Endothelial cell of umbilical vein (primary cell): ENCODE results near the gene PLEKHG4B. TPM values are rescaled to one million over a fixed set of nuclear protein-coding genes. Genes with fewer than 3 reads are reported as not detected.

Source experiments
- BruUV-seq: library from RNA; stranded (reverse); fragments of 400-500 nt; replicated peaks from 2 replicates; lab custom pipeline; 2021; lab: Mats Ljungman, UMichigan
- CTCF ChIA-PET: fragments of 300-600, 350-600 bp; sonication (Branson Sonifier 250); formaldehyde crosslinking; loops from one replicate; lab custom pipeline; 2021; ENCODE audit warnings: antibody characterized with exemption, inconsistent platforms; lab: Charles Lee
- POLR2A ChIA-PET: fragments of 300-600, 350-600 bp; sonication (Branson Sonifier 250); formaldehyde crosslinking; loops from one replicate; lab custom pipeline; 2021; ENCODE audit warnings: antibody characterized with exemption, inconsistent platforms; lab: Charles Lee
- DNase-seq: peaks from one replicate; pipeline ENCODE4 v3.0.0-alpha.2; 2011; ENCODE audit warnings: low read depth, low spot score
- FAIRE-seq: peaks from 2 replicates; lab custom pipeline; 2011; peaks lifted over from hg19 to GRCh38; lab: Jason Lieb, UNC
- H2AFZ ChIP-seq: 2 replicates; pipeline ENCODE4 v1.6.0; 2012; ENCODE audit warnings: low read depth, low read length, control low read depth, inconsistent platforms
- H3K27ac ChIP-seq: 2 replicates; pipeline ENCODE4 v1.5.1; 2011; ENCODE audit warnings: low read depth, mild to moderate bottlenecking, control low read depth, low read length, moderate library complexity; ENCODE audit not compliant: insufficient read depth
- H3K27me3 ChIP-seq, 2 experiments: 2 replicates each; pipeline versions ENCODE4 v1.6.0 to v1.6.1; 2011; ENCODE audit warnings: low read length in 2 of 2, mixed read lengths in 1 of 2; ENCODE audit not compliant: control insufficient read depth in 2 of 2, insufficient read depth in 2 of 2
- H3K36me3 ChIP-seq, 2 experiments: 2 replicates in 1 of 2; 3 replicates in 1 of 2; pipeline ENCODE4 v1.5.1; 2011; ENCODE audit warnings: low read length in 2 of 2, mild to moderate bottlenecking in 1 of 2, moderate library complexity in 1 of 2; ENCODE audit not compliant: control insufficient read depth in 2 of 2, insufficient read depth in 2 of 2; ENCODE audit errors: extremely low read depth in 1 of 2
- H3K4me1 ChIP-seq: 3 replicates; pipeline ENCODE4 v1.5.1; 2011; ENCODE audit warnings: mild to moderate bottlenecking, low read length; ENCODE audit not compliant: control insufficient read depth, insufficient read depth; ENCODE audit errors: extremely low read depth
- H3K4me2 ChIP-seq: 2 replicates; pipeline ENCODE4 v1.6.1; 2011; ENCODE audit warnings: low read length, control low read depth, mixed read lengths; ENCODE audit not compliant: insufficient read depth
- H3K4me3 ChIP-seq, 3 experiments: fragments of 200-600 bp in 1 of 3; sonication (generic), shearing (Covaris generic) in 1 of 3; replicated peaks in 1 of 3; 2 replicates each; pipeline ENCODE4 v1.5.1; 2011 to 2016; ENCODE audit warnings: control low read depth in 3 of 3, low read length in 3 of 3, mild to moderate bottlenecking in 2 of 3, inconsistent platforms in 1 of 3, low read depth in 1 of 3, moderate library complexity in 1 of 3; ENCODE audit not compliant: insufficient read depth in 1 of 3
- H3K79me2 ChIP-seq: 2 replicates; pipeline ENCODE4 v1.6.0; 2012; ENCODE audit warnings: low read length, inconsistent platforms; ENCODE audit not compliant: control insufficient read depth, insufficient read depth
- H3K9ac ChIP-seq: replicated peaks from 2 replicates; pipeline ENCODE3; 2011; ENCODE audit warnings: low read length, control low read depth; ENCODE audit not compliant: insufficient read depth; ENCODE audit errors: extremely low read depth
- H3K9me1 ChIP-seq: replicated peaks from 3 replicates; pipeline ENCODE4 v1.6.0; 2011; ENCODE audit warnings: mild to moderate bottlenecking, low read length; ENCODE audit not compliant: control insufficient read depth, insufficient read depth; ENCODE audit errors: extremely low read depth
- H3K9me3 ChIP-seq: replicated peaks from 2 replicates; pipeline ENCODE4 v1.5.1; 2012; ENCODE audit warnings: low read length, inconsistent platforms; ENCODE audit not compliant: control insufficient read depth, insufficient read depth
- H4K20me1 ChIP-seq: replicated peaks from 2 replicates; pipeline ENCODE3; 2011; ENCODE audit warnings: mild to moderate bottlenecking, low read length; ENCODE audit not compliant: control insufficient read depth, insufficient read depth; ENCODE audit errors: extremely low read depth
- EZH2 ChIP-seq: IDR thresholded peaks from 2 replicates; pipeline ENCODE4 v1.6.1; 2012; ENCODE audit warnings: borderline replicate concordance, low read depth, mild to moderate bottlenecking, moderate library complexity, low read length, inconsistent platforms; ENCODE audit not compliant: severe bottlenecking
- GATA2 ChIP-seq: IDR thresholded peaks from 2 replicates; pipeline ENCODE4 v1.7.0; 2011; ENCODE audit warnings: low read depth, mild to moderate bottlenecking, moderate library complexity, mixed read lengths, low read length; ENCODE audit not compliant: insufficient read length, insufficient read depth
- MAX ChIP-seq: IDR thresholded peaks from 2 replicates; pipeline ENCODE4 v1.6.1; 2011; ENCODE audit not compliant: insufficient read depth, insufficient read length
- MYC ChIP-seq: IDR thresholded peaks from one replicate; pipeline ENCODE4 v1.6.1; 2011; ENCODE audit warnings: mild to moderate bottlenecking, low read depth, low read length
- POLR2A ChIP-seq: IDR thresholded peaks from 2 replicates; pipeline ENCODE4 v1.6.1; 2012; ENCODE audit warnings: low read depth, mild to moderate bottlenecking, control low read depth, low read length
- dilution Hi-C: fragments of 300-500 bp; cut with MboI; formaldehyde crosslinking; loops from one replicate; pipeline ENCODE4 v1.15.0; 2019; ENCODE audit warnings: low sequenced_read_pairs; ENCODE audit not compliant: extremely low pct_ligation_motif_present
- intact Hi-C: fragments of 100-400 bp; cut with micrococcal nuclease; formaldehyde crosslinking; loops from one replicate; pipeline ENCODE4 v1.10.0; 2022
- polyA plus RNA-seq, 4 experiments: library from polyadenylated mRNA; depleted of rRNA in 3 of 4; stranded (reverse) in 3 of 4; unstranded in 1 of 4; fragments of >200 nt; gene quantifications; 2 replicates each; pipeline versions ENCODE4 v1.2.1 to v1.2.3, GENCODE V29; 2011 to 2012; ENCODE audit warnings: missing spikeins in 1 of 4
- total RNA-seq: library from RNA; stranded (reverse); gene quantifications from 2 replicates; pipeline ENCODE4 v1.2.3, GENCODE V29; 2021
- TF ChIP-seq, protein P1 (sequence below), 2 donors: IDR thresholded peaks; 1 replicate in 1 of 2; 2 replicates in 1 of 2; pipeline ENCODE4 v1.5.1; 2011; ENCODE audit warnings: low read length in 2 of 2, mild to moderate bottlenecking in 2 of 2, moderate library complexity in 2 of 2, control low read depth in 1 of 2, inconsistent platforms in 1 of 2, low read depth in 1 of 2; ENCODE audit not compliant: insufficient read depth in 1 of 2; ENCODE audit errors: extremely low read depth in 1 of 2

The PLEKHG4B gene
- total and polyA plus RNA-seq, 2 donors (not counting 3 experiments of a cell fraction or from before 2014, with no cell fraction given) = not detected

GRCh38 chr5:141761-142160 lies 49.8 kb downstream of the PLEKHG4B start:
- ChIA-PET CTCF (no interaction called here), POLR2A (no interaction called here)
- intact Hi-C loops = no loop called here
- Histone ChIP-seq H3K4me3 (no peak overlapping the region), H3K27ac (no peak overlapping the region), H3K9ac (no peak overlapping the region), H3K27me3 (no peaks in the 10 kb centered on the region), H3K79me2 (no peaks in the 10 kb centered on the region), H4K20me1 (no peaks in the 10 kb centered on the region), H3K36me3 (no peaks in the 10 kb centered on the region), H3K4me2 (no peak overlapping the region), H2AFZ (no peak overlapping the region), H3K9me3 (no peaks in the 10 kb centered on the region), H3K9me1 (no peaks in the 10 kb centered on the region), H3K4me1 (no peaks in the 10 kb centered on the region)
- FAIRE-seq (no peak), DNase-seq (no peak)
- no peak for TF ChIP-seq EZH2
- no peak for TF ChIP-seq POLR2A
- TF ChIP-seq GATA2 = no peak
- TF ChIP-seq, protein P1, sequence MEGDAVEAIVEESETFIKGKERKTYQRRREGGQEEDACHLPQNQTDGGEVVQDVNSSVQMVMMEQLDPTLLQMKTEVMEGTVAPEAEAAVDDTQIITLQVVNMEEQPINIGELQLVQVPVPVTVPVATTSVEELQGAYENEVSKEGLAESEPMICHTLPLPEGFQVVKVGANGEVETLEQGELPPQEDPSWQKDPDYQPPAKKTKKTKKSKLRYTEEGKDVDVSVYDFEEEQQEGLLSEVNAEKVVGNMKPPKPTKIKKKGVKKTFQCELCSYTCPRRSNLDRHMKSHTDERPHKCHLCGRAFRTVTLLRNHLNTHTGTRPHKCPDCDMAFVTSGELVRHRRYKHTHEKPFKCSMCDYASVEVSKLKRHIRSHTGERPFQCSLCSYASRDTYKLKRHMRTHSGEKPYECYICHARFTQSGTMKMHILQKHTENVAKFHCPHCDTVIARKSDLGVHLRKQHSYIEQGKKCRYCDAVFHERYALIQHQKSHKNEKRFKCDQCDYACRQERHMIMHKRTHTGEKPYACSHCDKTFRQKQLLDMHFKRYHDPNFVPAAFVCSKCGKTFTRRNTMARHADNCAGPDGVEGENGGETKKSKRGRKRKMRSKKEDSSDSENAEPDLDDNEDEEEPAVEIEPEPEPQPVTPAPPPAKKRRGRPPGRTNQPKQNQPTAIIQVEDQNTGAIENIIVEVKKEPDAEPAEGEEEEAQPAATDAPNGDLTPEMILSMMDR (IDR thresholded peaks at IDR 0.05; ENCODE audit: extremely low read depth in 1 of 2, insufficient read depth in 1 of 2, low read depth in 1 of 2, low read length in 2 of 2) = no peak
- no peak for TF ChIP-seq MYC
- dilution Hi-C loops = no loop called here
- no TSS peak for BruUV-seq

- Histone ChIP-seq H3K79me2 (no peaks in the 10 kb centered on the region), H3K4me1 (no peaks in the 10 kb centered on the region), H3K27me3 (no peaks in the 10 kb centered on the region), H2AFZ (no peak overlapping the region), H3K36me3 (no peaks in the 10 kb centered on the region), H3K27ac (no peak overlapping the region), H3K9me1 (no peaks in the 10 kb centered on the region), H4K20me1 (no peaks in the 10 kb centered on the region), H3K4me2 (no peak overlapping the region), H3K4me3 (no peak overlapping the region), H3K9me3 (no peaks in the 10 kb centered on the region), H3K9ac (no peak overlapping the region)
- FAIRE-seq = no peak
- dilution Hi-C loops = no loop called here
- BruUV-seq = no TSS peak
- TF ChIP-seq EZH2 = no peak
- no peak for TF ChIP-seq POLR2A
- no peak for TF ChIP-seq MYC
- TF ChIP-seq GATA2 = no peak
- TF ChIP-seq MAX = no peak
- ChIA-PET POLR2A (no interaction called here), CTCF (no interaction called here)
- intact Hi-C loops = no loop called here
- DNase-seq = no peak
Observed at GRCh38 chr5:142246-142810, 50.4 kb downstream of the PLEKHG4B start.
